Left ventricle myocardium inferior (tissue), 1 donor: ENCODE results near the gene PKN3. TPM values are rescaled to one million over a fixed set of nuclear protein-coding genes. Genes with fewer than 3 reads are reported as not detected.

ENCODE experiments used
- DNase-seq: peaks from one replicate; pipeline ENCODE4 v3.0.0-alpha.2; 2020
- H3K27ac ChIP-seq: fragments of 200-600 bp; replicated peaks from 2 replicates; pipeline ENCODE4 v1.8.0; 2021
- H3K27me3 ChIP-seq: fragments of 200-600 bp; 2 replicates; pipeline ENCODE4 v1.8.0; 2021; ENCODE audit warnings: low read depth
- H3K36me3 ChIP-seq: fragments of 200-600 bp; 2 replicates; pipeline ENCODE4 v1.8.0; 2021
- H3K4me1 ChIP-seq: fragments of 200-600 bp; 2 replicates; pipeline ENCODE4 v1.8.0; 2021
- H3K4me3 ChIP-seq: fragments of 200-600 bp; 2 replicates; pipeline ENCODE4 v1.8.0; 2021; ENCODE audit warnings: mild to moderate bottlenecking, moderate library complexity
- H3K9me3 ChIP-seq: fragments of 200-600 bp; replicated peaks from 2 replicates; pipeline ENCODE4 v1.8.0; 2021
- CTCF ChIP-seq: fragments of 200-600 bp; IDR thresholded peaks from 2 replicates; pipeline ENCODE4 v1.8.0; 2021; ENCODE audit warnings: antibody characterized with exemption, mild to moderate bottlenecking, borderline replicate concordance
- intact Hi-C: fragments of 100-400 bp; cut with micrococcal nuclease; formaldehyde crosslinking; loops from one replicate; pipeline ENCODE4 v1.11.0; 2022
- total RNA-seq: library from RNA; stranded (reverse); fragmentation: NEBNext Ultra II Directional; extraction: Animal tissue kit (Norgen Biotek cat#: 25700); gene quantifications from one replicate; pipeline ENCODE4 v1.2.1, GENCODE V29; 2021
- donor health status: DM: no; HTN: yes; CAD: no; lungs with severe emphysema.

PKN3 gene
- total RNA-seq, 1 donor from 2014 or later = 6.3 TPM

GRCh38 chr9:128768606-128769005 is 66.3 kb downstream of the PKN3 start:
- Histone ChIP-seq H3K4me3 (no peak overlapping the region), H3K27me3 (no peaks in the 10 kb centered on the region), H3K4me1 (peaks cover 43% of the 10 kb centered on the region), H3K27ac (no peak overlapping the region), H3K9me3 (no peaks in the 10 kb centered on the region), H3K36me3 (no peaks in the 10 kb centered on the region)
- intact Hi-C loops = no loop called here
- no peak for TF ChIP-seq CTCF
- DNase-seq = no peak

Other genes with a start within 250 kb of the PKN3 start
- gene ODF2, start 246.5 kb upstream of the PKN3 start, total RNA-seq = 16.7 TPM
- 18.8 TPM for gene GLE1, start 197.8 kb upstream of the PKN3 start, total RNA-seq
- gene SPTAN1, start 149.9 kb upstream of the PKN3 start, total RNA-seq = 269 TPM
- gene DYNC2I2, start 45.7 kb upstream of the PKN3 start, total RNA-seq = 32.7 TPM
- gene SET, start 13.3 kb upstream of the PKN3 start, total RNA-seq = 168 TPM
- 6.3 TPM for gene ZDHHC12, start 21.6 kb downstream of the PKN3 start, total RNA-seq
- gene ZER1, start 69.4 kb downstream of the PKN3 start, total RNA-seq = 61.6 TPM
- gene TBC1D13, start 84.8 kb downstream of the PKN3 start, total RNA-seq = 17.9 TPM
- gene ENDOG, start 116.0 kb downstream of the PKN3 start, total RNA-seq = 75.3 TPM
- gene SPOUT1, start 127.3 kb downstream of the PKN3 start, total RNA-seq = 17.5 TPM
- gene KYAT1, start 179.4 kb downstream of the PKN3 start, total RNA-seq = 12.1 TPM
- gene LRRC8A, start 179.6 kb downstream of the PKN3 start, total RNA-seq = 19.8 TPM
- gene PHYHD1, start 218.5 kb downstream of the PKN3 start, total RNA-seq = 20.3 TPM
- 8.4 TPM for gene DOLK, start 245.1 kb downstream of the PKN3 start, total RNA-seq
- gene NUP188, start 245.2 kb downstream of the PKN3 start, total RNA-seq = 15.9 TPM